CMK (cell line): ENCODE data around the gene AFAP1L1.

Experiments
- DNase-seq: peaks from one replicate; pipeline ENCODE4 v3.0.0-alpha.2; 2010; ENCODE audit warnings: low read depth

The AFAP1L1 gene

GRCh38 chr5:149271716-149272563 lies at the start of gene AFAP1L1:
TSS of gene AFAP1L1 (plus strand) at chr5:149271859. CDS start at chr5:149271969, 110 bp downstream.
- no peak for DNase-seq

- no peak for DNase-seq
These were observed 48.4 kb upstream of the AFAP1L1 start for GRCh38 chr5:149223081-149223848.

GRCh38 chr5:149224282-149224681 lies 47.4 kb upstream of the AFAP1L1 start:
- DNase-seq = no peak

GRCh38 chr5:149227168-149227826 lies 44.4 kb upstream of the AFAP1L1 start:
- no peak for DNase-seq

GRCh38 chr5:149228618-149229297 lies 42.9 kb upstream of the AFAP1L1 start:
- DNase-seq = no peak

DNA sequence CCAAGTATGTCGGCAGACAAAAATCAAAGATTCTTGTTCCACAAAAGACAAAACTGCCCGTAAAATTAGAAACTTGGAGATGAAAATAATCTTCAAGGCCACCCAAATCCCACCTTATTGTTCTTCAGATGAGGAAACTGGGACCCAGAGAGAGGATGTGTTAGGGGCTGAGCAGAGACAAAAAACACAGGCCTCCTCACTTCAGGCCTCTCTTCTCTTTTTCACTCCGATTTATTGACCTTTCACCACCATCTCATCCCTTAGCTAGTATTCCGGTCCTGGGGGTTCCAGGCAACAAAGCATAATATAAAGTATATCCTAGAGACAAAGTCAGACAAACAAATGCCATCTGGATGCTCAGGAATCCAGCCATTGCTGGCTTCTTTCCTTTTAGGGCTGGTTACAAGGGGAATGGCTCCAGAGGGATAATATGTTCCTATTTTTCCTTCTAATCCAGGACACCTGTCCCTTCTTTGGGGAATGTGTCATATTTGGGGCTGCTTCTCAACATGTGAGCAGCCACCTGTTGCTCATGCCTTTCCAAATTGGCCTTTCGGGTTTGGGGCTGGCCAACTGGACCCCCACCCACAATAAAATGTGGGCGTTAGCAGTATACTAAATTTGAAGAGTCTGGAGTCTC lies 42.2 kb upstream of the AFAP1L1 start:
- DNase-seq = no peak

DNA sequence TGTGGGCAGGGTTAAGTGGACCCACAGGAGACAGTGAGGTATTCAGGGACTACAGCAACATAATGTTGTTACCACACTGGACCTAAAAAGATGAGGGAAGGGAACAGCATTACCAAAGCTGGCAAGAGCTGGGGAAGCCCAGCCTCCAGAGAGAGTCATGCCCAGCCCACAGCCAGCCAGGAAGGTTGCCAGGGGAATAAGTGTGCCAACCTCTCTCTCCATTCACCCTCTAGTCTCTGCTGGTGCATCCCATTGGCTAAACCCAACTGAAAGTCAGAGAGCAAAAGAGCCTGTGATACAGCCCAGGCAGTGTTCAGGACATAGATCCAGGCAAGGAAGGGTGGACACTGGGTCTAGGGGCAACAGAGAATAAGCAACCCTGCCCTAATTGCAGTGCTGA lies 35.8 kb upstream of the AFAP1L1 start:
- DNase-seq = no peak

- DNase-seq = no peak
These were observed 34.0 kb upstream of the AFAP1L1 start for GRCh38 chr5:149237662-149238061.

GRCh38 chr5:149238540-149238939 lies 33.1 kb upstream of the AFAP1L1 start:
- DNase-seq = no peak

- no peak for DNase-seq
These were observed 31.7 kb upstream of the AFAP1L1 start for GRCh38 chr5:149239917-149240316.

DNA sequence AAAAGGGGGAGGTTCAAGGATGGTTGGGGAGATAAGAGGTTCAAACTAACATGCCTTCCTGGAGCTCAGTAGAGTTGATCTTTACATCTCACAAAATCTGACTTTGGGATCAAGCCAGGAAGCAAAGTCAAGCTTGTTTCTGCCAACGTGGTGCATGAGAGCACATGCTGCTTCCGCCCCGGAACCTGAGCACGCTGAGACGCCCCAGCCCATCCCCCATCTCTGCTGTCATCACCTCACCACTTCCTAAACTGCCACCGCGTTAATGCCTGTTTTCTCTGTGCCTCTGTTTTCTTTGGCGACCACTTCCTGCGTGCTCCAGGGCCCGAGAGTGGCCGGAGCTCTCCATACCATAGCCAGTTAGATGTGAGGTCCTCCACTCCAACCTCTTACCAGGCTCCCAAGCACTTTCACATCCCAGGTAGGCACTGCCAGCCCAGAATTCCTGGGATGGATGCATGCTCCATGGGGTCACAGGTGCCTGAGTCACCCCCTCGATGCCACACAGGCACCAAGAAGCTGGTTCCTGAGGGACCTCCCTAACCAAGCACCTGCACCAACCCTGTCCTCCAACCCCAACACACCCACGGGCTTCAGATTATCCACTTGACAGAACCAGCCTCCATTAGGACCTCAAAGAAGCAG lies 31.2 kb upstream of the AFAP1L1 start:
- DNase-seq = peak; percentile 68

- DNase-seq = peak; percentile 59
These were observed 29.3 kb upstream of the AFAP1L1 start for GRCh38 chr5:149242339-149242738.

DNA sequence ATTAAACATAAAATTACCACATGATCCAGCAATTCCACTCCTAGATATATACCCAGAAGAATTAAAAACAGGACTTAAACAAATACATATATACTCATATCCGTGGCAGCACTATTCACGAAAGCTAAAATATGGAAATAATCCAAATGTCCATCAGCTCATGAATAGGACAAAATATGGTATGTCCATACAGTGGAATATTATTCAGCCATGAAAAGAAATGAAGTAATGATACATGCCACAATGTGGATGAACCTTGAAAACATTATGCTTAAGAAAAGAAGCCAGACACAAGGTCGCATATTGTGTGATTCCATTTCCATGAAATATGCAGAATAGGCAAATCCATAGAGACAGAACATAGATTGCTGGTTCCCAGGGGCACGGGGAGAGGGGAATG lies 24.8 kb upstream of the AFAP1L1 start:
- DNase-seq = no peak

GRCh38 chr5:149247726-149248125 lies 23.9 kb upstream of the AFAP1L1 start:
- no peak for DNase-seq

GRCh38 chr5:149251546-149251945 lies 20.1 kb upstream of the AFAP1L1 start:
- DNase-seq = no peak

GRCh38 chr5:149254506-149254905 lies 17.2 kb upstream of the AFAP1L1 start:
- no peak for DNase-seq

GRCh38 chr5:149256451-149256850 lies 15.2 kb upstream of the AFAP1L1 start:
- DNase-seq = no peak

DNA sequence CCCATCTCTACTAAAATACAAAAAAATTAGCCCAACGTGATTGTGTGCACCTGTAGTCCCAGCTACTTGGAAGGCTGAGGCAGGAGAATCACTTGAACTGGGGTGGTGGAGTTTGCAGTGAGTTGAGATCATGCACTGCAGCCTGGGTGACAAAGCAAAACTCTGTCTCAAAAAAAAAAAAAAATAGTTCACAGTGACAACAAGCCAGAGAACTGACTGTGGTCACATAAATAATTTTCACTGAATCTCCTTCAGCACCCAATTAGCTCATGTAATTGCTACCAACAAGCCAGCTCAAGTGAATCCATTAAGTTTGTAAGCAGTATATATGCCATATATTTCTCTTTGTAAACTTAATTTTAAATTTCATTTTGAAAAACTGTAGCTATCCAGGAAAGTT lies 14.5 kb upstream of the AFAP1L1 start:
- DNase-seq = no peak

DNA sequence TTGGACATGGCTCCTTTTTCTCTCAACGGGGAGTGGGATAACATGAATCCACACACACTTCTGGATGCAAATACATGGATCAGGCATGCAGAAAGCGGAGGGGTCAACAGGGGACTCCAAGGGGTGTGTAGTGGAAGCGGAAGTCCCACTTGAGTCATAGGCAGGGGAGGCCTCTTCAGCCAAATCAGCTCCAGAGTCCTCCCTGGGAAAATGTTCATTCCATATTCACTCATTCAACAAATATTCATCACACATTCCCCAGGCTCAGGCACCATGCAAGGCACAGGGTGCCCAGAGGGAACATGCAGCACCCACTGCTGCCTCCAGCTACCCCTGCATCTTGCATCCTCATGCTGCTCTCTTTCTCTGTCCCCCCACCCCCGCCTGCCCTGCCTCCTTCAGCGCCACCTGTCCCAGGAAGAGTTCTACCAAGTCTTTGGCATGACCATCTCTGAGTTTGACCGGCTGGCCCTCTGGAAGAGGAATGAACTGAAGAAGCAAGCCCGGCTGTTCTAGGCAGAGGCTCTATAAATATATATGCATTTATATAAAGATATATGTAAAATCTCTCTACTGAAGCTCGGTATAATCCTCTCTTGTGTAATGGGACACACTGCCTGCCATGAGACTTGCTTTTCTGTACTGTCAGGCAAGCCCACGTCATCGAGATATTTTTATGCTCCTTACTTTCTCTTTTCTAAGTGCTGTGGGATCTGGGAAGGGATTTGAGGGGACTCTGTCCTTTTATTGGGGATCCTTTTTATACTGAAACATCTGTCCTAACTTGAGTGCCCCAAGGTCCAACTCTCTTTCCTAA lies 13.6 kb upstream of the AFAP1L1 start:
- no peak for DNase-seq

DNA sequence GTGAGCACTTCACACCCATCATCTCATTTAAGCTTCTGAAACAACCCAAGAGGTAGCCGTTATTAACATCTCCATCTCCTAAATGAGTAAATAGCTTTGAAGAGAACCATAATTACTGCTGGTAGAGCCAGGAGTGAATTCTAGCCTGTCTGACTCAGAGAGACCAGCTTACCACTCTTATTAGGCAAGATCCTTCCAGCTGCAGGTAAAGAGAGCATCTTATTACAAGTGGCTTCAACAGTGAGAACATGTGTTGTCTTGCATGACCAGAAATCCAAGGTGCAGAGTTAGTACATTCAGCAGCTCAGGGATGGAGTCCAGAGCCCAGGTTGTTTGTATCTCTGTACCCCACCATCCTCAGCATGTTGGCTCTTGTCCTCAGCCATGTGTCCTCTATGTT lies 10.9 kb upstream of the AFAP1L1 start:
- DNase-seq = no peak
